Psoas muscle (tissue), 8 donors: Measurements from ENCODE around the gene DSTYK. TPM values are rescaled to one million over a fixed set of nuclear protein-coding genes. Genes with fewer than 3 reads are reported as not detected.

Experiments used
- ATAC-seq, 4 donors: fragments of 200-7000 bp; cut with Tn5 transposase; one replicate each; pipeline ENCODE4 v1.9.1; 2020; ENCODE audit warnings: moderate library complexity in 3 of 4, mild to moderate bottlenecking in 2 of 4
- DNase-seq, 2 donors: peaks; one replicate each; pipeline ENCODE4 v3.0.0-alpha.2; 2020
- H3K27ac ChIP-seq: fragments of 200-600 bp; one replicate; pipeline ENCODE4 v1.8.0; 2022
- H3K27me3 ChIP-seq, 3 donors: fragments of 200-600 bp in 1 of 3; one replicate each; pipeline versions ENCODE4 v1.6.1 to v1.8.0; 2013 to 2022; ENCODE audit warnings: low read length in 2 of 3, mild to moderate bottlenecking in 2 of 3, moderate library complexity in 1 of 3; ENCODE audit not compliant: insufficient read depth in 3 of 3
- H3K36me3 ChIP-seq, 2 donors: fragments of 200-600 bp in 1 of 2; one replicate each; pipeline versions ENCODE4 v1.6.1 to v1.8.0; 2013 to 2022; ENCODE audit warnings: low read depth in 1 of 2, mild to moderate bottlenecking in 1 of 2, moderate library complexity in 1 of 2; ENCODE audit not compliant: insufficient read depth in 1 of 2
- H3K4me1 ChIP-seq: fragments of 200-600 bp; one replicate; pipeline ENCODE4 v1.8.0; 2022
- H3K4me3 ChIP-seq: fragments of 200-600 bp; one replicate; pipeline ENCODE4 v1.8.0; 2022; ENCODE audit warnings: mild to moderate bottlenecking
- H3K9me3 ChIP-seq: fragments of 200-600 bp; one replicate; pipeline ENCODE4 v1.8.0; 2022
- WGBS, 3 donors: extraction: QIAGEN DNeasy Blood & Tissue Kit; methylation state at CpG; one replicate each; pipeline versions ENCODE4 v1.1.6 to v1.1.7; 2013; 5-methylcytosine and 5-hydroxymethylcytosine counted together
- intact Hi-C, 2 donors: fragments of 100-400 bp; cut with DNase I; formaldehyde crosslinking; loops; one replicate each; pipeline versions ENCODE4 v1.11.0 to v1.14.2; 2022
- polyA plus RNA-seq, 3 donors: library from polyadenylated mRNA; stranded (reverse); fragments of 200-250 nt; gene quantifications; one replicate each; pipeline ENCODE4 v1.2.3, GENCODE V29; 2013
- total RNA-seq, 4 donors: library from RNA; stranded (reverse); fragmentation: NEBNext Ultra II Directional in 2 of 4; extraction: Animal tissue kit (Norgen Biotek cat#: 25700) in 2 of 4; gene quantifications; one replicate each; pipeline versions ENCODE4 v1.2.1 to v1.2.4, GENCODE V29; 2021 to 2023
- TF ChIP-seq, protein P1 (sequence below): fragments of 200-600 bp; IDR thresholded peaks from one replicate; pipeline ENCODE4 v1.8.0; 2022; ENCODE audit warnings: antibody characterized with exemption
- donor health status: healthy with polysubstance abuse.
- donor health status: DM: no; HTN: no; CAD: no; lungs with moderate emphysema.
- donor health status: Bipolar disorder and iron deficiency.
- donor health status: healthy.
- donor health status: DM: yes; HTN: yes; CAD: no.
- donor health status: DM: no; HTN: no; CAD: no.
- donor health status: DM: no; HTN: no; CAD: no.
- donor health status: DM: yes; HTN: yes; CAD: no.

Gene DSTYK
- total and polyA plus RNA-seq, 7 donors: 2.3 to 22.6 (median 13.6) TPM

DNA sequence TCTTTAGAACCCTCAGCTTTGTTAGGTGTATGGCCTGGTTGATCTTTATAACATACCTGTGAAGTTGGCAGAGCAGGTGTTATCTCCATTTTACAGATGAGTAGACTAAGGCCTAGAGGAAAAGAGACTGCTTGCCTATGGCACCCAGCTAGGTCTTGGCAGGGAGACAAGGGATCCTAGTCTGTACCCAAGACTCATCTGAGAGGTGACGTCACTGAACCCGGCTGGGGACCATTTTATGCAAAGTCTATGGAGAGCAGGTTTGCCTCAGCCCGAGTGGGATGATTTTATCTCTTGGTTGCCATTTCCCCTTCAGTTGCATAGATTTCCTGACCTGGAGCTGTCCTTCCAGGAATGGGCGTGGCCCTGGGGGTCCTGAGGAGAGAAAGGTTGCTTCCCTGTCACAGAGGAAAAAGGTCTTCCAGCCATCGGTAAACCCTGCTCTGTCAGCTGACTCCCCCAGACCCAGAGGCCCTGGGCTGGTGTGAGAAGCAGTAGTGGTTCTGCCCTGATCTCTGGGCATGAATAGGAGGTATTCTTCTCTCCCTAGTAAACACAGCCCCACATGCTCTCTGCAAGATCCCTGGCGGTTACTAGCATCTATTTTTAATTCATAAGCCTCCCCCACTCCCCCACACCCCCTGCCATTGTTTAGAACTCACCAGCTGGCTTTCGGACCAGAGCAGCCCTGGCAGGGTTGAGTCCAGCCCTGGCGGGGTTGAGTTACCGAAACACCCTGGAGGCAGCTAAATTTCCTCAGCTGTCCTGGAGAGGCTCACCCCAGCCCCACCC lies 35.8 kb upstream of the DSTYK start:
- Histone ChIP-seq H3K9me3 (no peaks in the 10 kb centered on the region), H3K27ac (peak overlapping the region; percentile 84), H3K36me3 (peaks cover 0 to 6% of the 10 kb centered on the region in 2 donors), H3K4me3 (peak overlapping the region; percentile 19), H3K27me3 (no peaks in the 10 kb centered on the region), H3K4me1 (peaks cover 90% of the 10 kb centered on the region)
- peak; percentile 52 to 85 for DNase-seq
- 12 to 19% (median 15%) methylated on average over 9 of the region's 9 CpGs for WGBS, 3 donors
- intact Hi-C loops: no loop called here
- TF ChIP-seq, protein P1, sequence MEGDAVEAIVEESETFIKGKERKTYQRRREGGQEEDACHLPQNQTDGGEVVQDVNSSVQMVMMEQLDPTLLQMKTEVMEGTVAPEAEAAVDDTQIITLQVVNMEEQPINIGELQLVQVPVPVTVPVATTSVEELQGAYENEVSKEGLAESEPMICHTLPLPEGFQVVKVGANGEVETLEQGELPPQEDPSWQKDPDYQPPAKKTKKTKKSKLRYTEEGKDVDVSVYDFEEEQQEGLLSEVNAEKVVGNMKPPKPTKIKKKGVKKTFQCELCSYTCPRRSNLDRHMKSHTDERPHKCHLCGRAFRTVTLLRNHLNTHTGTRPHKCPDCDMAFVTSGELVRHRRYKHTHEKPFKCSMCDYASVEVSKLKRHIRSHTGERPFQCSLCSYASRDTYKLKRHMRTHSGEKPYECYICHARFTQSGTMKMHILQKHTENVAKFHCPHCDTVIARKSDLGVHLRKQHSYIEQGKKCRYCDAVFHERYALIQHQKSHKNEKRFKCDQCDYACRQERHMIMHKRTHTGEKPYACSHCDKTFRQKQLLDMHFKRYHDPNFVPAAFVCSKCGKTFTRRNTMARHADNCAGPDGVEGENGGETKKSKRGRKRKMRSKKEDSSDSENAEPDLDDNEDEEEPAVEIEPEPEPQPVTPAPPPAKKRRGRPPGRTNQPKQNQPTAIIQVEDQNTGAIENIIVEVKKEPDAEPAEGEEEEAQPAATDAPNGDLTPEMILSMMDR: no peak
- ATAC-seq: peak; percentile 76 to 87 (median 82)

DNA sequence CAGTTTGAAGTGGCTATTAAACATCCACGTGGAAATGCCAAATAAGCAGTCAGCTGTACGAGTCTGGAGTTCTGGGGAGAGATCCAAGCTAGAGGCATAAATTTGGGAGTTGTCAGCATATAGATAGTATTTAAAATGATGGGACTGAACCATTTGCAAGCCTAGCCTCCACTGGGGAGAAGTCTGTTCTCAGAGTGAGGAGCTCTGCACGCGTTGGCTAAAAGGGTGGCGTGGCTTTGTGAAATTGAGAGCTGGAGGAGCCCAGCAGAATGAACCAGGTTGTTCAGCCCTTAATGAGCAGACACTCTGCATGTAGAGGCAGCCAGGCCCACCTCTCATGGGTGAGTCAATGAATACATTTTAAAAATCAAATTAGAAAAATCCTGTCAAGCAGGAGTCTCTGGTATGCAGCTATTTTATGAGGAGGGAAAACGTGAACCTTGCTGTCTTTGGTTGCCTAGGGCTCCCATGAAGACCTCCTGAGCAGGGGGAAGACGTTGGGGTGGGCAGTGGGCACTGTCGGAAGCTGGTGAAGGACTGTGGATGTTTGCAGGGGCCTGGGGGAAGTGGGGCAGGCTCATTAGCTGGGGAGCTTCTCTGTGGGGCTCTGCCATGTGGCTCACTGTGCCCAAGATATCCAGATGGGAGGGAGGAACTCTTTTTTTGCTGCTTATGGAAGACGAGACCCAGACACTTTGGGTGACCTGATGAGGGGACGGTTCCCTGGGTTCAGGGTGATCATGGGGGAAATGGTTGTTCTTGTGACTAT lies 35.0 kb upstream of the DSTYK start:
- intact Hi-C loops: no loop called here
- TF ChIP-seq, protein P1: no peak
- Histone ChIP-seq H3K27ac (peak overlapping the region; percentile 84), H3K27me3 (no peaks in the 10 kb centered on the region), H3K9me3 (no peaks in the 10 kb centered on the region), H3K4me1 (peaks cover 90% of the 10 kb centered on the region), H3K36me3 (peaks cover 0 to 14% of the 10 kb centered on the region in 2 donors), H3K4me3 (no peak overlapping the region)
- WGBS, 3 donors: 56 to 80% (median 56%) methylated on average over 10 of the region's 10 CpGs
- ATAC-seq (no peak), DNase-seq (peak in 1 of 2 donors; percentile 20)

DNA sequence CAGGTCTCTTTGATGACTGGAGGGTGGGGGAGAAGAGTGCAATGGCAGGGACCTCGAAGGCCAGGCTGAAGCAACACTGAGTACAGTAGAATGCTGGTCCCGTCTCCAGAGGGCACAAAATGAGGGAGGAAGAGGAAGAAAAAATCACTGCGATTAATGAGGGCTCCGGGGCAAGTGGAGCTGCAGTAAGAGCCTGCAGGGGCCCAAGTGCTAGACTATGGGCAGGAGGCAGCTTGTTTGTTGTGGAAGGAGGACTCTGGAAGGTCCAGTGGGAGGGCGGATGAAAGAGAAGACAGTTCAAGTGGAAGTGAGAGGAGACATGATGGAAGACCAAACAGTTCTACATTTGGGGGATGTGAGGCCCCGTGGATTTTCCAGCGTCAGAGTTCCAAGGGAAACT lies 33.6 kb upstream of the DSTYK start:
- H3K9me3 ChIP-seq: no peaks in the 10 kb centered on the region
- 87 to 91% (median 90%) methylated on average over 7 of the region's 7 CpGs for WGBS, 3 donors
- DNase-seq: no peak
- intact Hi-C loops: no loop called here
- H3K36me3 ChIP-seq: peaks cover 0 to 15% of the 10 kb centered on the region in 2 donors
- H3K27ac ChIP-seq: no peak overlapping the region
- H3K4me1 ChIP-seq: peaks cover 90% of the 10 kb centered on the region
- TF ChIP-seq, protein P1: no peak
- H3K4me3 ChIP-seq: no peak overlapping the region
- H3K27me3 ChIP-seq: no peaks in the 10 kb centered on the region
- ATAC-seq: no peak

DNA sequence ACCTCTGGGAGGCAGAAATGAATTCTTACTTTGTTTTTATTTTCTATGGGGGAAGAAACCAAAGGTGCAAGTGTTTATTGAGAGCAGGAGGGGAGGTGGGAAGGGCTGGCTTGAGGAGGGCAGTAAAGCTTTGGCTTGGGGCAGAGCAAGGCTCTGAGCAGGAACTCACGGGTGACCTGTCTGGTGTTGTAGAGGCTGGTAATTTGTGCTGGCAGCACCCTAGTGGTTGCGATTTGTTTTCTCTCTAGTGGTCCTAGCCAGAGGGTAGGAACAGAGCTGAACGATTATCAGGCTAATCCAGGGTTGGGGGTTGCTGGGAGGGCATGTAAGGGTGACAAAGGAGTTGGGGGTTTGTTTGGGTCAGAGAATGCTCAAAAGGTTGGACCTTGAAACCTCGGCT lies 32.9 kb upstream of the DSTYK start:
- ATAC-seq (no peak), DNase-seq (no peak)
- intact Hi-C loops: no loop called here
- peaks cover 0 to 15% of the 10 kb centered on the region in 2 donors for H3K36me3 ChIP-seq
- peaks cover 89% of the 10 kb centered on the region for H3K4me1 ChIP-seq
- WGBS, 3 donors: 59 to 84% (median 67%) methylated on average over 4 of the region's 4 CpGs
- H3K4me3 ChIP-seq: no peak overlapping the region
- no peaks in the 10 kb centered on the region for H3K9me3 ChIP-seq
- no peaks in the 10 kb centered on the region for H3K27me3 ChIP-seq
- TF ChIP-seq, protein P1: no peak
- H3K27ac ChIP-seq: peak overlapping the region; percentile 52
